HepG2 (cell line): ENCODE data around the gene PPP1R15B. TPM values are rescaled to one million over a fixed set of nuclear protein-coding genes. Genes with fewer than 3 reads are reported as not detected.

ENCODE experiments used
- DDIT3 ChIP-seq: sonication (generic); formaldehyde crosslinking; IDR thresholded peaks from 2 replicates; pipeline ENCODE4 v1.4.0; 2020; ENCODE audit warnings: mild to moderate bottlenecking, missing genetic modification reagents
- ELF3 ChIP-seq: IDR thresholded peaks from 2 replicates; pipeline ENCODE4 v1.6.1; 2016; ENCODE audit warnings: missing genetic modification reagents, missing compliant biosample characterization
- ELK4 ChIP-seq: sonication (generic); formaldehyde crosslinking; IDR thresholded peaks from 2 replicates; pipeline ENCODE4 v1.9.0; 2021; ENCODE audit warnings: missing genetic modification reagents, borderline replicate concordance
- KMT2A ChIP-seq: sonication (generic); formaldehyde crosslinking; IDR thresholded peaks from 2 replicates; pipeline ENCODE4 v1.4.0; 2020; ENCODE audit warnings: missing genetic modification reagents
- MEIS2 ChIP-seq: sonication (generic); formaldehyde crosslinking; IDR thresholded peaks from 2 replicates; pipeline ENCODE4 v1.9.0; 2021; ENCODE audit warnings: mild to moderate bottlenecking, missing genetic modification reagents
- MLXIP ChIP-seq: sonication (generic); formaldehyde crosslinking; IDR thresholded peaks from 2 replicates; pipeline ENCODE4 v1.9.0; 2021; ENCODE audit warnings: missing genetic modification reagents, borderline replicate concordance
- RXRB ChIP-seq: IDR thresholded peaks from 2 replicates; pipeline ENCODE4 v1.6.1; 2016; ENCODE audit warnings: borderline replicate concordance, missing genetic modification reagents, missing compliant biosample characterization
- SNAI1 ChIP-seq: sonication (generic); formaldehyde crosslinking; IDR thresholded peaks from 2 replicates; pipeline ENCODE4 v1.5.0; 2020; ENCODE audit warnings: mild to moderate bottlenecking, missing genetic modification reagents, borderline replicate concordance
- TEAD2 ChIP-seq: sonication (generic); formaldehyde crosslinking; IDR thresholded peaks from 2 replicates; pipeline ENCODE4 v1.9.0; 2021; ENCODE audit warnings: missing genetic modification reagents
- THAP9 ChIP-seq: sonication (generic); formaldehyde crosslinking; IDR thresholded peaks from 2 replicates; pipeline ENCODE4; 2020; ENCODE audit warnings: missing genetic modification reagents, mild to moderate bottlenecking, borderline replicate concordance
- TOE1 ChIP-seq: sonication (generic); formaldehyde crosslinking; IDR thresholded peaks from 2 replicates; pipeline ENCODE4 v1.4.0; 2020; ENCODE audit warnings: mild to moderate bottlenecking, missing genetic modification reagents
- ZFP82 ChIP-seq: sonication (generic); formaldehyde crosslinking; IDR thresholded peaks from 2 replicates; pipeline ENCODE4 v1.5.1; 2020; ENCODE audit warnings: mild to moderate bottlenecking, missing genetic modification reagents, borderline replicate concordance
- ZNF275 ChIP-seq: sonication (generic); formaldehyde crosslinking; IDR thresholded peaks from 2 replicates; pipeline ENCODE4 v1.8.0; 2022; ENCODE audit warnings: missing genetic modification reagents, mild to moderate bottlenecking, inconsistent platforms, borderline replicate concordance
- ZNF383 ChIP-seq: sonication (generic); formaldehyde crosslinking; IDR thresholded peaks from 2 replicates; pipeline ENCODE4 v1.4.0; 2020; ENCODE audit warnings: missing genetic modification reagents, mild to moderate bottlenecking, borderline replicate concordance
- ZNF644 ChIP-seq: IDR thresholded peaks from 2 replicates; pipeline ENCODE4 v1.6.1; 2016; ENCODE audit warnings: low read depth
- ZNF850 ChIP-seq: sonication (generic); formaldehyde crosslinking; conservative IDR thresholded peaks from 2 replicates; pipeline ENCODE4 v1.9.0; 2021; ENCODE audit warnings: mild to moderate bottlenecking, missing genetic modification reagents
- polyA plus RNA-seq, 8 experiments: library from polyadenylated mRNA; depleted of rRNA in 3 of 8; stranded (reverse) in 7 of 8; unstranded in 1 of 8; fragments of >200 nt; fragmentation: Illumina TruSeq in 4 of 8; extraction: Trizol in 4 of 8; gene quantifications; 2 replicates each; pipeline versions ENCODE4 v1.2.1 to v1.2.3, GENCODE V29; 2011 to 2016; ENCODE audit warnings: low read depth in 4 of 8, missing spikeins in 1 of 8, mixed read lengths in 1 of 8; ENCODE audit not compliant: insufficient read depth in 1 of 8
- total RNA-seq, 5 experiments: library from RNA; depleted of rRNA; stranded (reverse); fragments of >200 nt; fragmentation: Illumina TruSeq; extraction: Trizol; gene quantifications; 2 replicates each; pipeline ENCODE4 v1.2.3, GENCODE V29; 2016; ENCODE audit warnings: low read depth in 1 of 5
- TF ChIP-seq, protein P1 (sequence below): sonication (generic); formaldehyde crosslinking; IDR thresholded peaks from 2 replicates; pipeline ENCODE4 v1.4.0; 2020; ENCODE audit warnings: mild to moderate bottlenecking, missing genetic modification reagents, borderline replicate concordance

The PPP1R15B gene
- total and polyA plus RNA-seq, 2 of the 13 experiments (the other 11 are each of a cell fraction or from before 2014, with no cell fraction given) = 13.4 to 23.8 TPM

DNA sequence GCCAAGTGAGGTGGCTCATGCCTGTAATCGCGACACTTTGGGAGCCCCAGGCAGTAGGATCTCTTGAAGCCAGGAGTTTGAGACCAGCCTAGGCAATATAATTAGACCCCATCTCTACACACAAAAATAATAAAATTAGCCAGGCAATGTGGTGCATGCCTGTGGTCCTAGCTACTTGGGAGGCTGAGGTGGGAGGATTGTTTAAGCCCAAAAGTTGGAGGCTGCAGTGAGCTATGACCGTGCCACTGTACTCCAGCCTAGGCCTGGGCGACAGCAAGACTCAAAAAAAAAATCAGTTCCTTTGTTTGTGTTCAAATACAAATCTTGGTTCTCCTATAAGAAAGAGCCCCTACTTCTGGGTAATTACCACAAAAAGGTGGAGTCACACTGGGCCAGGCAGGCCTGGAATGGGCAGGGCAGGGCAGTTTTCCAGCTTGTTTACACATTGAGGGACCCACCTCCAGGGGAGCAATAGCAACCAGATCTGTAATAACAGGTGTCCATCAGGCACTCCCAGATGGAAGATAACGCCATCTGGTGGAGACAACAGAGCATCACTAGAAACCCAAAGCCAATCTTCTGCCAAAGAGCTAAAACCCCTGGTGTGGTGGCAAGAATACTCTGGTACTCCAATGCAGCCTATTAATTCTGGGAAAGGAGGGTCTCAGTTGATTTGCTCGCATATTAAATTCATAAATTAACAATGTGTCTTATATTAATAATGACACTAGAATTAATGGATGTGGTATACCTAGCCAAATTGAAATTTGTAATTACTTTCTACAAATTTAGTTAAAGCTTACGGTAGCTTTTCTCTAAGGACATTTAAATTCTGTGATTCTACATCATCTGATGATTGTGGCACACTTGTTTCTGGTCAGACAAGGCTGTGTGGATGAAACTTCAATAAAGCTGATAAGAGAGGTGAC, 13.2 kb downstream of the PPP1R15B start (continued):
- no peak for TF ChIP-seq TEAD2 (CRISPR knock-in tag)
- no peak for TF ChIP-seq ZNF850 (CRISPR knock-in tag)
- no peak for TF ChIP-seq ELK4 (CRISPR knock-in tag)
- TF ChIP-seq KMT2A (CRISPR knock-in tag) = peak; percentile 57; the same call in 1 of the 2 replicates
- no peak for TF ChIP-seq ZNF383 (CRISPR knock-in tag)
- TF ChIP-seq, protein P1, sequence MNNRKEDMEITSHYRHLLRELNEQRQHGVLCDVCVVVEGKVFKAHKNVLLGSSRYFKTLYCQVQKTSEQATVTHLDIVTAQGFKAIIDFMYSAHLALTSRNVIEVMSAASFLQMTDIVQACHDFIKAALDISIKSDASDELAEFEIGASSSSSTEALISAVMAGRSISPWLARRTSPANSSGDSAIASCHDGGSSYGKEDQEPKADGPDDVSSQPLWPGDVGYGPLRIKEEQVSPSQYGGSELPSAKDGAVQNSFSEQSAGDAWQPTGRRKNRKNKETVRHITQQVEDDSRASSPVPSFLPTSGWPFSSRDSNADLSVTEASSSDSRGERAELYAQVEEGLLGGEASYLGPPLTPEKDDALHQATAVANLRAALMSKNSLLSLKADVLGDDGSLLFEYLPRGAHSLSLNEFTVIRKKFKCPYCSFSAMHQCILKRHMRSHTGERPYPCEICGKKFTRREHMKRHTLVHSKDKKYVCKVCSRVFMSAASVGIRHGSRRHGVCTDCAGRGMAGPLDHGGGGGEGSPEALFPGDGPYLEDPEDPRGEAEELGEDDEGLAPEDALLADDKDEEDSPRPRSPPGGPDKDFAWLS (CRISPR knock-in tag) = no peak
- TF ChIP-seq ZNF644 (CRISPR knock-in tag) = 0 out of 2 replicates have a peak, but pooled peaks have one; percentile 25
- no peak for TF ChIP-seq MLXIP (CRISPR knock-in tag)
- no peak for TF ChIP-seq ZNF275 (CRISPR knock-in tag)
- TF ChIP-seq THAP9 = no peak
- no peak for TF ChIP-seq ZFP82
- TF ChIP-seq MEIS2 = 0 out of 2 replicates have a peak, but pooled peaks have one; percentile 48
- no peak for TF ChIP-seq DDIT3 (CRISPR knock-in tag)
- TF ChIP-seq SNAI1 (CRISPR knock-in tag) = no peak
- TF ChIP-seq ELF3 (CRISPR knock-in tag) = peak; percentile 41; the same call in 1 of the 2 replicates
- no peak for TF ChIP-seq TOE1
- TF ChIP-seq RXRB = peak; percentile 57; the same call in 1 of the 2 replicates
